CD4-positive, alpha-beta T cell treated with Interleukin-6 for 4 hours (primary cell): Measurements from ENCODE around the gene MRPS18A.

ENCODE experiments used
- DNase-seq: peaks from one replicate; pipeline ENCODE4 v3.0.0-alpha.2; 2020; ENCODE audit warnings: mixed read lengths

The MRPS18A gene

GRCh38 chr6:43630980-43631619 lies 56.5 kb downstream of the MRPS18A start:
- no peak for DNase-seq

- peak; percentile 88 for DNase-seq
Observed at GRCh38 chr6:43629505-43630300, 57.9 kb downstream of the MRPS18A start.

GRCh38 chr6:43629104-43629504 lies 58.5 kb downstream of the MRPS18A start, which contains the start of gene GTPBP2:
Gene GTPBP2, minus strand, starts transcription at chr6:43629264. Its CDS starts 102 bp downstream, at chr6:43629162.
- DNase-seq = peak; percentile 96

GRCh38 chr6:43628393-43629103 lies 59.0 kb downstream of the MRPS18A start:
- peak; percentile 63 for DNase-seq

- DNase-seq = no peak
Observed at GRCh38 chr6:43627008-43627825, 60.4 kb downstream of the MRPS18A start.

GRCh38 chr6:43625393-43625992 lies 62.1 kb downstream of the MRPS18A start:
- DNase-seq = no peak

GRCh38 chr6:43624786-43625288 lies 62.8 kb downstream of the MRPS18A start:
- no peak for DNase-seq

GRCh38 chr6:43623880-43624785 lies 63.5 kb downstream of the MRPS18A start:
- no peak for DNase-seq

GRCh38 chr6:43622541-43622940 lies 65.0 kb downstream of the MRPS18A start:
- DNase-seq = no peak

GRCh38 chr6:43621836-43622180 lies 65.8 kb downstream of the MRPS18A start:
- no peak for DNase-seq
